DOHH2 (cell line): ENCODE results near the gene PRDM11.

Experiments
- CTCF ChIP-seq: fragments of 200-600 bp; sonication (generic); IDR thresholded peaks from one replicate; pipeline ENCODE4 v1.5.1; 2014; ENCODE audit warnings: antibody characterized with exemption, mild to moderate bottlenecking, low read depth, low read length; ENCODE audit not compliant: poor library complexity, severe bottlenecking
- EZH2phosphoT487 ChIP-seq: fragments of 200-600 bp; sonication (generic); IDR thresholded peaks from 2 replicates; pipeline ENCODE4 v1.6.1; 2017; ENCODE audit warnings: borderline replicate concordance, mild to moderate bottlenecking, antibody characterized with exemption, low read length, moderate library complexity, mixed read lengths

DNA sequence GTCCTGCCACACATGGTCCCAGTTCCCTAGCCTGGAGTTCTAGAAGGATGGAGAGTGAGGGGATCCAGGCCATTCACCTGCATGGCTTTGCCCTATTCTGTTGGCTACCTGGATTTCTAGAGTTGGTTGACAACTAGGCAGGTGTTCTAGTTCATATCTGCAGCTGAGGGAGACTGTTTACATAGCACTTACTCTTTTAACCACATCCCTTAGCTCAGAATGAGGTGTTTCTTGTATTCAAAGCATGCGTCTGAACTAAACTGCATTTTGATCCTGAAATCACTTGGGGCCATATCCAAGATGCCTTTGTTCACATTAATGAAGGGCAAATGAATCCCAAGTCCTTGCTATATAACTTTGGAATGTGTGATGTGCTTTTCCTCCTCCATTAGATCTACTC is 78.8 kb downstream of the PRDM11 start:
- TF ChIP-seq CTCF (no peak), EZH2phosphoT487 (no peak)
